Right lobe of liver (tissue), 4 donors: ENCODE data around the gene RPS23.

Experiments used
- CTCF ChIP-seq, 4 donors: fragments of 200-600 bp in 3 of 4; fragments of 450-650 bp in 1 of 4; IDR thresholded peaks; one replicate each; pipeline versions ENCODE4 v1.5.1 to v1.8.0; 2016 to 2022; ENCODE audit warnings: antibody characterized with exemption in 4 of 4, mild to moderate bottlenecking in 2 of 4
- POLR2A ChIP-seq: fragments of 450-650 bp; IDR thresholded peaks from one replicate; pipeline ENCODE4 v1.6.1; 2017; ENCODE audit warnings: antibody characterized with exemption, mild to moderate bottlenecking
- donor health status: DM: no; HTN: no; CAD: no.
- donor health status: DM: no; HTN: no; CAD: no.
- donor health status: DM: no; HTN: yes; CAD: no.

- TF ChIP-seq CTCF (IDR thresholded peaks at IDR 0.05) = no peak
- no peak for TF ChIP-seq POLR2A
Measured at GRCh38 chr5:82306151-82306550, 28.0 kb upstream of the RPS23 start.
